ENCODE results near the gene CEP85. TPM values are rescaled to one million over a fixed set of nuclear protein-coding genes. Genes with fewer than 3 reads are reported as not detected.

The CEP85 gene
- total and polyA plus RNA-seq, 9 of the 15 experiments (the other 6 are each of a cell fraction or from before 2014, with no cell fraction given): 42.1 to 140 (median 92.6) TPM

- TF ChIP-seq SRF (CRISPR knock-in tag; IDR thresholded peaks at IDR 0.05) (peak in 1 of 2 experiments; percentile 59; a peak in 1 of 4 replicates), HOXB6 (CRISPR knock-in tag; IDR thresholded peaks at IDR 0.05; ENCODE audit: borderline replicate concordance) (no peak), ZBTB43 (CRISPR knock-in tag; IDR thresholded peaks at IDR 0.05) (no peak), HMG20A (CRISPR knock-in tag; conservative IDR thresholded peaks at IDR 0.05) (no peak), ZNF280B (CRISPR knock-in tag; IDR thresholded peaks at IDR 0.05) (no peak), PBX2 (CRISPR knock-in tag; IDR thresholded peaks at IDR 0.05; ENCODE audit: low read depth) (no peak), PBX2 (tag; conservative IDR thresholded peaks at IDR 0.05; ENCODE audit: low read depth) (no peak), SNAPC5 (CRISPR knock-in tag; IDR thresholded peaks at IDR 0.05) (no peak), E2F6 (IDR thresholded peaks at IDR 0.05; ENCODE audit: borderline replicate concordance in 1 of 2, extremely low read depth in 1 of 2, insufficient read depth in 1 of 2, insufficient read length in 1 of 2, low read depth in 1 of 2, low read length in 1 of 2, poor library complexity in 1 of 2, severe bottlenecking in 1 of 2) (peak; percentile 40 to 70), CHD4 (IDR thresholded peaks at IDR 0.05; ENCODE audit: insufficient read depth, insufficient replicate concordance, low read depth, low read length, poor library complexity, severe bottlenecking) (no peak), ETS2 (tag; IDR thresholded peaks at IDR 0.05; ENCODE audit: borderline replicate concordance, poor library complexity, severe bottlenecking) (no peak), CBFB (CRISPR knock-in tag; IDR thresholded peaks at IDR 0.05) (no peak; the same call in 1 of the 2 replicates), LARP7 (IDR thresholded peaks at IDR 0.05) (no peak), NFYB (IDR thresholded peaks at IDR 0.05; ENCODE audit: extremely low read depth, insufficient read length) (peak; percentile 94), SAP30 (IDR thresholded peaks at IDR 0.05; ENCODE audit: borderline replicate concordance, insufficient read depth, low read depth, low read length, poor library complexity, severe bottlenecking) (peak; percentile 100), GATA2 (CRISPR knock-in tag; IDR thresholded peaks at IDR 0.05) (no peak), ZBTB17 (CRISPR knock-in tag; IDR thresholded peaks at IDR 0.05) (0 out of 2 replicates have a peak, but pooled peaks have one; percentile 60), SUPT5H (IDR thresholded peaks at IDR 0.05) (peak; percentile 55; the same call in 1 of the 2 replicates), TCF7 (IDR thresholded peaks at IDR 0.05; ENCODE audit: borderline replicate concordance) (peak; percentile 61; the same call in 1 of the 2 replicates)
These were observed 72.6 kb downstream of the CEP85 start, which contains the start of gene UBXN11 (continued) for GRCh38 chr1:26306290-26307229.

All from K562 (cell line).